Muscle layer of colon (tissue), 2 donors: ENCODE results near the gene TCERG1L.

Source experiments
- H3K27ac ChIP-seq: one replicate; pipeline ENCODE4 v1.7.0; 2013; ENCODE audit warnings: low read depth, mild to moderate bottlenecking, low read length, moderate library complexity
- H3K27me3 ChIP-seq, 2 donors: one replicate each; pipeline ENCODE4 v1.7.0; 2013; ENCODE audit warnings: low read length in 2 of 2, mild to moderate bottlenecking in 2 of 2; ENCODE audit not compliant: insufficient read depth in 2 of 2, control insufficient read depth in 1 of 2
- H3K36me3 ChIP-seq: one replicate; pipeline ENCODE4 v1.7.0; 2013; ENCODE audit warnings: mild to moderate bottlenecking, low read length; ENCODE audit not compliant: insufficient read depth
- H3K4me1 ChIP-seq: one replicate; pipeline ENCODE4 v1.7.0; 2013; ENCODE audit warnings: mild to moderate bottlenecking, low read length; ENCODE audit not compliant: insufficient read depth
- H3K4me3 ChIP-seq, 2 donors: one replicate each; pipeline ENCODE4 v1.7.0; 2013; ENCODE audit warnings: low read length in 2 of 2, low read depth in 1 of 2, mild to moderate bottlenecking in 1 of 2, moderate library complexity in 1 of 2
- H3K9ac ChIP-seq: one replicate; pipeline ENCODE4 v1.7.0; 2013; ENCODE audit warnings: low read length
- H3K9me3 ChIP-seq: one replicate; pipeline ENCODE4 v1.7.0; 2013; ENCODE audit warnings: mild to moderate bottlenecking, low read length
- donor health status: abdominal sarcoma.
- donor health status: Adenocarcinoma of cecum.

TCERG1L gene

DNA sequence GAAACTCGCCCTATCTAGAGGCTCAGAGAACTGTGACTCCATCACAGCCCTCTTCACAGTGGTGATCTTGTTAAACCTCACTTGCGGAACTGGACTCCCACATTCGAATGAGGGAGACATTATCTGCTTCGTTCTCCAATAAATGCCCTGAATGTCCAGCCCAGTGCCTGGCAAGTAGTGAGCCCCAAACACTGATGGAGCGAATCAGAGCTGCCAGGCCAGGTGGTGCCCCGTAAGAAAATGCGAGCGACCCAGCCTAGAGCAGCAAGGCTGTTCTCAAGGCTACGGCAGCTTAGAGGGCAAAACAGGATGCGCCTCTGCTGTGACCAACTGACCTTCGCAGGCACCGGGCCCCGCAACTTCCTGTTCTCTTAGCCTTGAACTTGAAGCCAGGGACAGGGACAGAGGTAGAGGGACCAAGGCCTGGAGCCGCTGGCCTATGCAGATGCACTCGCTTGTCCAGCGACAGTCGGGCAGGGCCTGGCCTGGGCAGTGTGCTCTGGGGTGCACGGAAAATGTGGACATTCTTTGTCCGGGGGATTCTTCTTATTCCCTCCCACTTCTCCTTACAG lies 217.6 kb downstream of the TCERG1L start:
- Histone ChIP-seq H3K27me3 (no peaks in the 10 kb centered on the region), H3K36me3 (no peaks in the 10 kb centered on the region), H3K4me1 (no peaks in the 10 kb centered on the region), H3K9ac (no peak overlapping the region), H3K9me3 (no peaks in the 10 kb centered on the region), H3K27ac (no peak overlapping the region), H3K4me3 (no peak overlapping the region)

DNA sequence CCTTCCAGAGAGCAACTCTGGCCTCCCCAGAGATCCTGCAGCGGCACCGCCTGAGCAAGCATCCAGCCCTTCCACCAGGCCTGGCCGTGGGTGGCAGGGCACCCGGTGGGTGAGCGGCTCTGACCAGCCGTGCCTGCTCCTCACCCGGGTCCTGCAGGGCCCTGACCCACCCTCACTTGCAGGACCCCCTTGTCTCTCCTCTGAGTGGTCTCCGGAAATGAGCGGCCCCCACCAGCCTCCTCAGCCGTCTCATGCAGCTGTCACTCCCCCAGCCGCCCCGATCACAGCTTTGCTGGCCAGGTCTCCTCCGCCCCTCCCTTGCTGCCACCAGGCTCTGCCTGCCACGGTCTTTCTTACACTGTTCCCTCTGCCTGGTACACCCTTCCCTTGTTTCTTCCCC lies 218.2 kb downstream of the TCERG1L start:
- H3K27ac ChIP-seq = no peak overlapping the region
- no peaks in the 10 kb centered on the region for H3K9me3 ChIP-seq
- no peaks in the 10 kb centered on the region for H3K4me1 ChIP-seq
- no peaks in the 10 kb centered on the region for H3K36me3 ChIP-seq
- no peaks in the 10 kb centered on the region for H3K27me3 ChIP-seq
- H3K9ac ChIP-seq = no peak overlapping the region
- no peak overlapping the region for H3K4me3 ChIP-seq

GRCh38 chr10:131092876-131093275 lies 218.6 kb downstream of the TCERG1L start:
- Histone ChIP-seq H3K36me3 (no peaks in the 10 kb centered on the region), H3K9ac (no peak overlapping the region), H3K27me3 (no peaks in the 10 kb centered on the region), H3K4me1 (no peaks in the 10 kb centered on the region), H3K4me3 (no peak overlapping the region), H3K27ac (no peak overlapping the region), H3K9me3 (no peaks in the 10 kb centered on the region)

- Histone ChIP-seq H3K4me3 (no peak overlapping the region), H3K27ac (no peak overlapping the region), H3K9me3 (no peaks in the 10 kb centered on the region), H3K27me3 (no peaks in the 10 kb centered on the region), H3K36me3 (no peaks in the 10 kb centered on the region), H3K4me1 (no peaks in the 10 kb centered on the region), H3K9ac (no peak overlapping the region)
Measured at GRCh38 chr10:131092386-131092785, 219.1 kb downstream of the TCERG1L start.

DNA sequence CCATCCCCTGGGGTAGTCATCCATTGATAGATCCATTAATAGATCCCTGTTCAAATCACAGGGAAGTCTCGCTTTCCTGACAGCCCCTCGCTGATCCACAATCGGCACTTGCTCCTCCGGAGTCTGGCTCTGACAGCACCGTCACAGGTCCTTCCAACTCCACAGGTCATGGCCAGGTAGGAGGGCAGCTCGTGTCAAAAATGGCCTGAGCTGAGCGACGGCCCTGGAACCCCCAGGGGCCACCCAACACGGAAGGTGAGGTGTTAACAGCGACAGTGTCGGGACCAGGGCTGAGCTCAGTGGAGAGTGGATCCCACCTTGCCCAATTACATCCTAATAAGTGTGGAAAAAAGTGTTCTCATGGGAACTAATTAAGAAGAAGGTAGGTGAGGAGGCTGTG lies 219.8 kb downstream of the TCERG1L start:
- H3K9ac ChIP-seq = no peak overlapping the region
- no peaks in the 10 kb centered on the region for H3K27me3 ChIP-seq
- H3K27ac ChIP-seq = no peak overlapping the region
- H3K9me3 ChIP-seq = no peaks in the 10 kb centered on the region
- H3K36me3 ChIP-seq = no peaks in the 10 kb centered on the region
- H3K4me1 ChIP-seq = no peaks in the 10 kb centered on the region
- H3K4me3 ChIP-seq = no peak overlapping the region

DNA sequence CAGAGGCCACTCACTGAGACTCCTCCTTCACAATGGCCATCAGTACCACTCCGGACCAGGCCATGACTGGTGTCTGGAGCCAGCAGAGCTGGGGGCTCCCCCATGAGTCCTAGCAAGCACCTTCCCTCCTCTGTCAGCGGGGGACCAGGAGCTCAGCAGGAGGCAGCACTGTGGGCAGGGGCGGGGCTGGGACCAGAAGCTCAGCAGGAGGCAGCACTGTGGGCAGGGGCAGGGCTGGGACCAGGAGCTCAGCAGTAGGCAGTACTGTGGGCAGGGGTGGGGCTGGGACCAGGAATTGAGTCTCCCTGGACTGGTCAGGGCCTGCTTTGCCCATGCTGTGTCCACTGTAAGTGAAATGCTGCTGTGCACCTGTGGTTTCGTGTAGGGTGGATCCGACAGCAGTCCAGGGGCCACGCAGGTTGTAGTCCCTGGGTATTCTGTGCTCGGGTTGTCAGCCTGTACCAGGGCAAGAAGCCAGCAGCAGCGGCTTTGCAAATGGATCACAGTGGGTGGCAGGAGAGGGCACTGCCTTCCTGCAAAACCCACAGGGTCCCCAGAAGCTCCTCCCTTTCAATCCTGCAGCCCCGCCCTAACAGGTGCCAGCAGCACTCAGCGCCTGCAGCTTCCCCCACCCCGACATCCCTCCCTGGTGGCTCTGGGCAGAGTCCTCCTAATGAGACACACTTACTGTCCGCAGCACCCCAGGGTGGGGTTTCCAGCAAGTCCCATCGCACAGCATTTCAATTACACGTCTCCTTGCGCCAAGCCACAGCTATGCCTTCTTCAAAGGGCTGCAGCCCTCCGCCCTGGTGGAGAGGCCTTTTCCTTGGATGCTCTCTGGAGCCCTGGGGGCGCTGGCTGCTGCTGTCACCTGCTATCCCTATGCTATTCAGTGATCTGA lies 220.5 kb downstream of the TCERG1L start:
- Histone ChIP-seq H3K36me3 (no peaks in the 10 kb centered on the region), H3K27me3 (no peaks in the 10 kb centered on the region), H3K4me3 (no peak overlapping the region), H3K4me1 (no peaks in the 10 kb centered on the region), H3K27ac (no peak overlapping the region), H3K9ac (no peak overlapping the region), H3K9me3 (no peaks in the 10 kb centered on the region)

- Histone ChIP-seq H3K4me1 (no peaks in the 10 kb centered on the region), H3K9me3 (no peaks in the 10 kb centered on the region), H3K27ac (no peak overlapping the region), H3K36me3 (no peaks in the 10 kb centered on the region), H3K9ac (no peak overlapping the region), H3K27me3 (no peaks in the 10 kb centered on the region), H3K4me3 (no peak overlapping the region)
Measured at GRCh38 chr10:131089861-131090260, 221.7 kb downstream of the TCERG1L start.

DNA sequence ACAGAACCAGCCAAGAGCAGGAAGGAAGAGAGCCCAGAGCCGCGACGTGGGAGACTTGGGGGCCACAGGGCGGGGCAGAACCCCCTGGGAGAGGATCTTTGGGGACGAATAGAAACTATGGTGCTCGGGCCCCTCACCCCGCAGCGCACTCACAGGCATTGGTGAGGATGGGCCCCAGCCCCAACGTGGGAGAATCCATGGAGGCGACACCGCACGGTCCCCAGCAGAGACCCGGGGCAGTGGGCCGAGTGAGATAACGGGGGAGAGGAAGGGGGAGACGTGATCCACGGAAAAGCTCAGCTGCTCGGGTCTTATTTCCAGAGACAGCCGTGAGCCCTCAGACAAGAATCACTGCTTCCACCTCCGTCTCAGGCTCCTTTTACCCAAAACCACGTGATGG lies 222.4 kb downstream of the TCERG1L start:
- no peak overlapping the region for H3K4me3 ChIP-seq
- H3K9me3 ChIP-seq = no peaks in the 10 kb centered on the region
- H3K27ac ChIP-seq = no peak overlapping the region
- no peaks in the 10 kb centered on the region for H3K4me1 ChIP-seq
- H3K9ac ChIP-seq = no peak overlapping the region
- no peaks in the 10 kb centered on the region for H3K27me3 ChIP-seq
- H3K36me3 ChIP-seq = no peaks in the 10 kb centered on the region

DNA sequence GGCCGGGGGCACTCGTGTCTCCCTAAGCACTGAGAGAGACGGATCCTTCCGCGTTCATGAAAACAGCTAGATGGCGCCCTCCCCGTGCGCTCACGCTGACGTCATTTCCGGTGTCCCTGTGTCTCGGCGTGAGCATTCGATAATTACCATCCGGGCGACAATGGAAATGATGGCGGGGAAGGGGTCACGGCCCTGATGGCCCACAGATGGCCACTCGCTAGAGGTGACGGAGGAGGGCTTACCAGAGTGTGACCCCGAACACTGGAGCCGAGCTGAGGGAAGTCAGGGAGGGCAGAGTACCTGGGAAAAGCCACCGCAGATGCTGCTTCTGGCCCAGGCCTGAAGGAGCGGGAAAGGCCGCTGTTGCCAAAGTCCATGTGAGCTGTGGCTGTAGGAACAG lies 222.9 kb downstream of the TCERG1L start:
- Histone ChIP-seq H3K27ac (no peak overlapping the region), H3K9ac (no peak overlapping the region), H3K4me1 (no peaks in the 10 kb centered on the region), H3K9me3 (no peaks in the 10 kb centered on the region), H3K27me3 (no peaks in the 10 kb centered on the region), H3K36me3 (no peaks in the 10 kb centered on the region), H3K4me3 (no peak overlapping the region)

DNA sequence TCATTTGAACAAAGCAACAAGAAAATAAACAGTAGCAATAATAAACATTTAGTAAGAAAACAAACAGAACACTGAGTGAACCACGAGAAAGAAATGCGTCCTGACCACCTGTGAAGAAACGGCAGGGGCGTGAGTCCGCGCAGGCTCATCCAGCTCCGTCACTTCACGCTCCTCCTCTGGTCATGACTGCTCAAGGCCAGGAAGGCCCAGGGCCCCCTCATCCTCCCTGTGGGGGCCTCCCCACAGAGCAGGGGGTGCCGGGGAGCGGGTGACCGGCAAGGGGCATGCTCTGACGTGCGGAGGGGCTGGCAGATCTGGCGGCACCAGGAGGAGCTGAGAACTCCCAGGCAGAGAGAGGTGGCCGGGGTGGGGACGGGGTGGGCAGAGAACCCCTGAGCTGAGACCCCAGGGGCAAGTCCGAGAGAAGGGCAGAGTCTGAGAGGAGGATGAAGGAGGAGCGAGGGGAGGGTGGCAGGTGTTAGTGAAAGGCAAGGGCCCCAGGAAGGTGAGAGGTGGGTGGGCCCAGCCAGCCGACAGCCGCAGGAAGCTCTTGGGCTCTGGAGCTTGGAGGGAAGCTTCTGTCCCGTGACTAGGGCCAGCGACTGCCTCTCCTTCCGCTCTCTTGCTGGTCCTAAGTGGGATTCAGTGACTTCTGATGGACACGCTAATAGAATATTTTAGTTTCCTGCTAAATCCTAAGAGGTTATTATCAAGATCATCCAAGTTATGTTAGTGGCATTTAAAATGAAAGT lies 223.9 kb downstream of the TCERG1L start:
- no peak overlapping the region for H3K9ac ChIP-seq
- H3K9me3 ChIP-seq = no peaks in the 10 kb centered on the region
- no peak overlapping the region for H3K4me3 ChIP-seq
- no peaks in the 10 kb centered on the region for H3K27me3 ChIP-seq
- H3K4me1 ChIP-seq = no peaks in the 10 kb centered on the region
- no peak overlapping the region for H3K27ac ChIP-seq
- H3K36me3 ChIP-seq = no peaks in the 10 kb centered on the region

DNA sequence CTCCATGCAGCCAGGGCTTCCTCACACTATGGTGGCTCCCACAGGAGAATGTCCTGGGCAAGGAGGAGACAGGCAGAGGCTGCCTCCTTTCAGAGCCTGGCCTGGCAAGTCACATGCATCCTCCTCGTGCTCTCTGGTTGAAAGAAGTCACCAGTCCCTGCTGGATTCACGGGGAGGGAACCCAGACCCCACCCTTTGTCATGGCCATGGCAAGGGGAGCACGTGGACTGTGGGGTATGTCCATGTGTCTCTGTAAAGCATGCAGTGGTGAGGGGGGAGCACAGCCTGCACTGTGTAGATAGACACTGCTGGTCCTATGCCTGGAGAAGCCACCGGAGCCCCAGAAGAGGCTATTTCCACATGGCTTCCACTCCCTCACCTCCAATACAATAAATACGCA lies 225.0 kb downstream of the TCERG1L start:
- Histone ChIP-seq H3K27me3 (no peaks in the 10 kb centered on the region), H3K36me3 (no peaks in the 10 kb centered on the region), H3K9ac (no peak overlapping the region), H3K4me1 (no peaks in the 10 kb centered on the region), H3K27ac (no peak overlapping the region), H3K4me3 (no peak overlapping the region), H3K9me3 (no peaks in the 10 kb centered on the region)
